ENCODE data around the gene PGPEP1. TPM values are rescaled to one million over a fixed set of nuclear protein-coding genes. Genes with fewer than 3 reads are reported as not detected.
A peak's percentile ranks its signal among the peaks of the same experiment; 100 is the strongest.

PGPEP1 gene
- total RNA-seq, 6 experiments from 2014 or later: 33.0 to 55.5 (median 40.7) TPM

GRCh38 chr19:18392417-18392816, 52.0 kb downstream of the PGPEP1 start:
- WGBS (ENCODE audit: insufficient coverage, low coverage, low lambda C conversion rate, missing lambda C conversion rate): 18% methylated on average over 11 of the region's 11 CpGs
- ATAC-seq (peak; percentile 15 to 45 (median 26)), DNase-seq (peak; percentile 48 to 73 (median 61))
- H3K9me3 ChIP-seq: no peaks in the 10 kb centered on the region
- H3K27me3 ChIP-seq: no peaks in the 10 kb centered on the region
- peak overlapping the region in 1 of 3 donors; percentile 33 for H3K27ac ChIP-seq
- peaks cover 0 to 31% (median 8%) of the 10 kb centered on the region in 4 donors for H3K4me1 ChIP-seq
- intact Hi-C loops (cut with DNase I): no loop called here
- no peak overlapping the region for H3K4me3 ChIP-seq
- TF ChIP-seq CTCF (IDR thresholded peaks at IDR 0.05) (no peak), POLR2A (IDR thresholded peaks at IDR 0.05) (no peak)
- no peaks in the 10 kb centered on the region for H3K36me3 ChIP-seq

GRCh38 chr19:18392926-18393325, 52.5 kb downstream of the PGPEP1 start:
- Histone ChIP-seq H3K36me3 (no peaks in the 10 kb centered on the region), H3K4me1 (peaks cover 0 to 33% (median 9%) of the 10 kb centered on the region in 4 donors), H3K27me3 (no peaks in the 10 kb centered on the region), H3K4me3 (no peak overlapping the region), H3K27ac (peak overlapping the region in 2 of 3 donors; percentile 13 to 33), H3K9me3 (no peaks in the 10 kb centered on the region)
- no peak for TF ChIP-seq CTCF (IDR thresholded peaks at IDR 0.05)
- no peak for TF ChIP-seq POLR2A (IDR thresholded peaks at IDR 0.05)
- intact Hi-C loops (cut with DNase I): no loop called here
- WGBS (ENCODE audit: insufficient coverage, low coverage, low lambda C conversion rate, missing lambda C conversion rate): 49% methylated on average over 5 of the region's 5 CpGs
- no peak for DNase-seq
- no peak for ATAC-seq

DNA sequence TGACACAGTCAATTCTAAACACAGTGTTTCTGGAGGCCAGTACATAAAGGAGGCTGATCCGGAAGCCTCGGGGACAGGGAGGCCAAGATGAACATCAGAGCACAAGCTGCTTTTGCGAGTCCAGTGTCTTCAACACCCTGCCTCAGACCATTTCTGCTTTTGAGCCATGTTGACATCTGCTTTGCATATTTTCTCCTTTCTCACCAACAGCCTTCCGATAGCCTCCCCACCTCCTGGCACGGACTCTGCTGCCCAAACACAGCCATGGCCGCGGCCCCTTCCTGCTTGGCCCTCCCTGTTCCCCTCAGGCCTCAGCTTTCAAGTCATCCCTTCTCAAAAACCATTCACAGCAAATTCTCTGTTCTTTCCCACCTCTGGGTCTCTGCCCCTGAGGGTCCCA, 53.4 kb downstream of the PGPEP1 start:
- no peaks in the 10 kb centered on the region for H3K36me3 ChIP-seq
- WGBS (ENCODE audit: insufficient coverage, low coverage, low lambda C conversion rate, missing lambda C conversion rate): 55% methylated on average over 6 of the region's 7 CpGs
- DNase-seq (peak in 1 of 3 donors; percentile 48), ATAC-seq (peak in 3 of 4 donors; percentile 3)
- no peaks in the 10 kb centered on the region for H3K9me3 ChIP-seq
- peaks cover 0 to 39% (median 9%) of the 10 kb centered on the region in 4 donors for H3K4me1 ChIP-seq
- H3K27ac ChIP-seq: peak overlapping the region; percentile 21 to 47 (median 33)
- H3K27me3 ChIP-seq: no peaks in the 10 kb centered on the region
- intact Hi-C loops (cut with DNase I): no loop called here
- TF ChIP-seq POLR2A (IDR thresholded peaks at IDR 0.05): no peak
- TF ChIP-seq CTCF (IDR thresholded peaks at IDR 0.05): no peak
- no peak overlapping the region for H3K4me3 ChIP-seq

GRCh38 chr19:18396471-18397241, 56.3 kb downstream of the PGPEP1 start:
- Histone ChIP-seq H3K27ac (peak overlapping the region; percentile 27 to 75 (median 45)), H3K4me1 (peaks cover 0 to 49% (median 9%) of the 10 kb centered on the region in 4 donors), H3K27me3 (no peaks in the 10 kb centered on the region), H3K4me3 (peak overlapping the region; percentile 10 to 38 (median 30)), H3K9me3 (no peaks in the 10 kb centered on the region), H3K36me3 (no peaks in the 10 kb centered on the region)
- DNase-seq (peak; percentile 72 to 90 (median 87)), ATAC-seq (peak; percentile 59 to 77 (median 68))
- intact Hi-C loops (cut with DNase I): no loop called here
- TF ChIP-seq CTCF (IDR thresholded peaks at IDR 0.05): no peak
- WGBS (ENCODE audit: insufficient coverage, low coverage, low lambda C conversion rate, missing lambda C conversion rate): 20% methylated on average over 1 of the region's 37 CpGs

All from right lobe of liver (tissue), 6 donors.